Coronary artery (tissue), 2 donors: ENCODE data around the gene EEF1A2.

Experiments used
- DNase-seq: peaks from one replicate; pipeline ENCODE4 v3.0.0-alpha.2; 2017; ENCODE audit warnings: low spot score
- H3K27ac ChIP-seq, 2 donors: fragments of 200-600 bp; sonication (generic); one replicate each; pipeline ENCODE4 v1.5.1; 2016 to 2019
- H3K4me3 ChIP-seq: fragments of 200-600 bp; sonication (generic); 2 replicates; pipeline ENCODE4 v1.5.1; 2016; ENCODE audit warnings: mild to moderate bottlenecking, moderate library complexity
- TF ChIP-seq, protein P1 (sequence below): fragments of 200-600 bp; sonication (generic); IDR thresholded peaks from one replicate; pipeline ENCODE4 v1.5.1; 2019; ENCODE audit warnings: antibody characterized with exemption

Gene EEF1A2

GRCh38 chr20:63469019-63469712 is 29.7 kb downstream of the EEF1A2 start:
- no peak for DNase-seq
- TF ChIP-seq, protein P1, sequence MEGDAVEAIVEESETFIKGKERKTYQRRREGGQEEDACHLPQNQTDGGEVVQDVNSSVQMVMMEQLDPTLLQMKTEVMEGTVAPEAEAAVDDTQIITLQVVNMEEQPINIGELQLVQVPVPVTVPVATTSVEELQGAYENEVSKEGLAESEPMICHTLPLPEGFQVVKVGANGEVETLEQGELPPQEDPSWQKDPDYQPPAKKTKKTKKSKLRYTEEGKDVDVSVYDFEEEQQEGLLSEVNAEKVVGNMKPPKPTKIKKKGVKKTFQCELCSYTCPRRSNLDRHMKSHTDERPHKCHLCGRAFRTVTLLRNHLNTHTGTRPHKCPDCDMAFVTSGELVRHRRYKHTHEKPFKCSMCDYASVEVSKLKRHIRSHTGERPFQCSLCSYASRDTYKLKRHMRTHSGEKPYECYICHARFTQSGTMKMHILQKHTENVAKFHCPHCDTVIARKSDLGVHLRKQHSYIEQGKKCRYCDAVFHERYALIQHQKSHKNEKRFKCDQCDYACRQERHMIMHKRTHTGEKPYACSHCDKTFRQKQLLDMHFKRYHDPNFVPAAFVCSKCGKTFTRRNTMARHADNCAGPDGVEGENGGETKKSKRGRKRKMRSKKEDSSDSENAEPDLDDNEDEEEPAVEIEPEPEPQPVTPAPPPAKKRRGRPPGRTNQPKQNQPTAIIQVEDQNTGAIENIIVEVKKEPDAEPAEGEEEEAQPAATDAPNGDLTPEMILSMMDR = no peak
- H3K4me3 ChIP-seq = no peak overlapping the region
- no peak overlapping the region for H3K27ac ChIP-seq

- Histone ChIP-seq H3K27ac (no peak overlapping the region), H3K4me3 (no peak overlapping the region)
- no peak for DNase-seq
- TF ChIP-seq, protein P1 = no peak
Observed at GRCh38 chr20:63468421-63468820, 30.5 kb downstream of the EEF1A2 start.

- Histone ChIP-seq H3K4me3 (no peak overlapping the region), H3K27ac (no peak overlapping the region)
- no peak for DNase-seq
- TF ChIP-seq, protein P1 = no peak
Observed at GRCh38 chr20:63467294-63468083, 31.4 kb downstream of the EEF1A2 start.

GRCh38 chr20:63466861-63467260 is 32.0 kb downstream of the EEF1A2 start:
- TF ChIP-seq, protein P1 = no peak
- no peak overlapping the region for H3K4me3 ChIP-seq
- DNase-seq = no peak
- no peak overlapping the region for H3K27ac ChIP-seq

DNA sequence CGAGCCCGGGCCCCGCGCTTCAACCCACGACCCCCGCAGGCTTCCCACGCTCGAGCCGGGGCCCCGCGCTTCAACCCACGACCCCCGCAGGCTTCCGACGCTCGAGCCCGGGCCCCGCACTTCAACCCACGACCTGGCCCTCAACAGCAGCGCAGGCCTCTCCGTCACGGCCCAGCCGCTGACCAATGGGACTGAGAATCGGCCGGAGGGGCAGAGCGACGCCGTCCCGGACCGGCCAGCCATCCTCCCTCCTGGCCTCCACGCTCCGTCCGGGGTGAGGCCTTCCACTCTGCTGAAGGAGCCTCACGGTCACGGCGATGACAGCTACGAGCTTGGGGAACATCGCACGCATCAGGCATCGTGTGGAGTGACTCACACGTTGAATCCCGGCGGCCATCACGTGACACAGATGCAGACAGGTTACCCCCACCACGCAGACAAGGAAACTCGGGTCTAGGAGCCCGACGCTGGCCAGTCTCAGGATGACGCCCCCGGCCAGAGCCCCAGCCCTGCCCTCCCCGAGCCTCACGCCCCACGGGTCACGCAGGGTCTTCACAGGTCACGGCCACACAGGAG is 32.5 kb downstream of the EEF1A2 start:
- no peak overlapping the region for H3K27ac ChIP-seq
- TF ChIP-seq, protein P1 = no peak
- no peak overlapping the region for H3K4me3 ChIP-seq

GRCh38 chr20:63465380-63466249 is 33.3 kb downstream of the EEF1A2 start:
- Histone ChIP-seq H3K27ac (no peak overlapping the region), H3K4me3 (no peak overlapping the region)
- TF ChIP-seq, protein P1 = no peak
- no peak for DNase-seq

More for the DNA sequence above, 32.5 kb downstream of the EEF1A2 start:
- DNase-seq = no peak
